Fibroblast of mammary gland (primary cell): ENCODE data around the gene ZDHHC19.
"Not testable (repeated sequence)": the region's sequence is repeated elsewhere in the genome, so short reads cannot be mapped to it uniquely, and the experiment has no call there.

Source experiments
- DNase-seq: peaks from one replicate; pipeline ENCODE4 v3.0.0-alpha.2; 2010; ENCODE audit warnings: low read depth
- H3K4me3 ChIP-seq: 2 replicates; pipeline ENCODE4 v1.5.1; 2011; ENCODE audit warnings: low read depth, mild to moderate bottlenecking, low read length, moderate library complexity; ENCODE audit not compliant: control insufficient read depth
- CTCF ChIP-seq: conservative IDR thresholded peaks from 2 replicates; pipeline ENCODE4 v1.5.1; 2011; ENCODE audit warnings: low read depth, low read length, inconsistent platforms; ENCODE audit not compliant: control insufficient read depth, insufficient read depth

Gene ZDHHC19, protein sequence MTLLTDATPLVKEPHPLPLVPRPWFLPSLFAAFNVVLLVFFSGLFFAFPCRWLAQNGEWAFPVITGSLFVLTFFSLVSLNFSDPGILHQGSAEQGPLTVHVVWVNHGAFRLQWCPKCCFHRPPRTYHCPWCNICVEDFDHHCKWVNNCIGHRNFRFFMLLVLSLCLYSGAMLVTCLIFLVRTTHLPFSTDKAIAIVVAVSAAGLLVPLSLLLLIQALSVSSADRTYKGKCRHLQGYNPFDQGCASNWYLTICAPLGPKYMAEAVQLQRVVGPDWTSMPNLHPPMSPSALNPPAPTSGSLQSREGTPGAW

GRCh38 chr3:196210673-196211556, at the start of gene ZDHHC19:
Gene ZDHHC19 (minus strand): TSS chr3:196211400. CDS start chr3:196211315, 85 bp downstream.
- DNase-seq, result no peak
- no peak for TF ChIP-seq CTCF
- H3K4me3 ChIP-seq, result no peak within 1 kb of the TSS

DNA sequence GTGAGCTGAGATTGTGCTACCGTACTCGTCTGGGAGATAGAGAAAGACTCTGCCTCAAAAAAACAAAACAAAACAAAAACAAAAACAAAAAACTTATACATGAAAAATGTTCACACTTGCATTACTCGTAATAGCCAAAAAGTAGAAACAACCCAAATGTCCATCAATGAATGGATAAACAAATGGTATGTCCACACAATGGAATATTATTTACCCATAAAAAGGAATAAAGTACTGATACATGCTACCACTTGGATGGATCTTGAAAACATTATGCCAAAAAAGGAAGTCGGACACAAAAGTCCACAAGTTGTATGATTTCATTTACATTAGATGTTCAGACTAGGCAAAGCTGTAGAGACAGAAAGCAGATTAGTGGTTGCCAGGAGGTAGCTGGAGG, 49.6 kb upstream of the ZDHHC19 start:
- no peak overlapping the region for H3K4me3 ChIP-seq
- no peak for TF ChIP-seq CTCF
- DNase-seq, result no peak

GRCh38 chr3:196255776-196256175, 44.6 kb upstream of the ZDHHC19 start:
- no peak overlapping the region for H3K4me3 ChIP-seq
- no peak for TF ChIP-seq CTCF
- no peak for DNase-seq

GRCh38 chr3:196254376-196255283, 43.4 kb upstream of the ZDHHC19 start:
- H3K4me3 ChIP-seq, result no peak overlapping the region
- no peak for TF ChIP-seq CTCF
- no peak for DNase-seq

- TF ChIP-seq CTCF, result no peak
Observed at GRCh38 chr3:196251918-196252317, 40.7 kb upstream of the ZDHHC19 start.

DNA sequence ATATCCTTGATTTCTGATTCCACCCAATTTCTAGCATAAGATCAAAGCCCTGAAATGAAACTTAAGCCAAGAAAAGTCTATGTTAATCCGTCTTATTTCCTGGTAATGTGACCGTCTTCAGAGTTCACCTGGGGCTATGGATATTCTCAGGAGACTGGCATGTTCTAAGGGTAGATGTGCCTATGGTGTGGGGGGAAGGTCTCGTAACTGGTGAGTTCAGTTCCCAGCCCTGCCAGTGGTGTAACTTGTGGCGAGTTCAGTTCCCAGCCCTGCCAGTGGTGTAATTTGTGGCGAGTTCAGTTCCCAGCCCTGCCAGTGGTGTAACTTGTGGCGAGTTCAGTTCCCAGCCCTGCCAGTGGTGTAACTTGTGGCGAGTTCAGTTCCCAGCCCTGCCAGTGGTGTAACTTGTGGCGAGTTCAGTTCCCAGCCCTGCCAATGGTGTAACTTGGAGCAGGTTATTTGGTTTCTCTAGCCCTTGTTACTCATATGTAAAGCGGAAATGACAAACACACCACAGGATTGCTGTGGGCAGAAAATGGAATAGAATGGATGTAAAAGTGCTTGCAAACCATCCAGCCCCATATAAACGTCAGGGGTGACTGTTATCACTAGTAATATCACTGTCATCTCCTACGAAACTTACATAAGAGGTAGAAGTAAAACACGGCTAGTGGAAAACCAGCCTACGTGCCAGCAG, 35.6 kb upstream of the ZDHHC19 start:
- peak; percentile 74 for DNase-seq
- TF ChIP-seq CTCF, result no peak
- no peak overlapping the region for H3K4me3 ChIP-seq

More at GRCh38 chr3:196251918-196252317, 40.7 kb upstream of the ZDHHC19 start:
- no peak overlapping the region for H3K4me3 ChIP-seq
- no peak for DNase-seq

DNA sequence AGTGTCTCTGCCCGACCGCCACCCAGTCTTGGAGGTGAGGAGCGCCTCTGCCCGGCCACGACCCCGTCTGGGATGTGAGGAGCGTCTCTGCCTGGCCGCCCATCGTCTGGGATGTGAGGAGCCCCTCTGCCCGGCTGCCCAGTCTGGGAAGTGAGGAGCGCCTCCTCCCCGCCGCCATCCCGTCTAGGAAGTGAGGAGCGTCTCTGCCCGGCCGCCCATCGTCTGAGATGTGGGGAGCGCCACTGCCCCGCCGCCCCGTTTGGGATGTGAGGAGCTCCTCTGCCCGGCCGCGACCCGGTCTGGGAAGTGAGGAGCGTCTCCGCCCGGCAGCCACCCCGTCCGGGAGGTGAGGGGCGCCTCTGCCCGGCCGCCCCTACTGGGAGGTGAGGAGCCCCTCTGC, 33.0 kb upstream of the ZDHHC19 start:
- not testable (repeated sequence) for DNase-seq, H3K4me3 ChIP-seq
